Breast epithelium (tissue), 4 donors: ENCODE measurements around the gene NR1H2. TPM values are rescaled to one million over a fixed set of nuclear protein-coding genes. Genes with fewer than 3 reads are reported as not detected.

Experiments used
- DNase-seq, 2 donors: peaks; one replicate each; pipeline ENCODE4 v3.0.0-alpha.2; 2019; ENCODE audit warnings: low spot score in 2 of 2
- H3K27ac ChIP-seq, 2 donors: fragments of 200-600 bp; sonication (generic) in 1 of 2; one replicate each; pipeline ENCODE4 v1.5.1; 2016 to 2019; ENCODE audit warnings: mild to moderate bottlenecking in 1 of 2
- H3K27me3 ChIP-seq, 2 donors: fragments of 200-600 bp; sonication (generic) in 1 of 2; one replicate each; pipeline versions ENCODE4 v1.5.1 to v1.6.0; 2017 to 2019; ENCODE audit warnings: control low read depth in 1 of 2, mild to moderate bottlenecking in 1 of 2
- H3K36me3 ChIP-seq: fragments of 200-600 bp; one replicate; pipeline ENCODE4 v1.5.1; 2019
- H3K4me1 ChIP-seq, 2 donors: fragments of 200-600 bp; sonication (generic); one replicate each; pipeline ENCODE4 v1.5.1; 2016 to 2019; ENCODE audit warnings: control low read depth in 1 of 2
- H3K4me3 ChIP-seq, 3 donors: fragments of 200-600 bp; sonication (generic); 1 replicate in 2 of 3; 2 replicates in 1 of 3; pipeline ENCODE4 v1.5.1; 2016 to 2019; ENCODE audit warnings: mild to moderate bottlenecking in 3 of 3, moderate library complexity in 2 of 3
- H3K9me3 ChIP-seq, 2 donors: fragments of 200-600 bp; sonication (generic) in 1 of 2; one replicate each; pipeline ENCODE4 v1.5.1; 2016 to 2019; ENCODE audit warnings: control low read depth in 1 of 2
- CTCF ChIP-seq, 3 donors: fragments of 450-650 bp; IDR thresholded peaks; one replicate each; pipeline ENCODE4 v1.5.1; 2016 to 2017; ENCODE audit warnings: antibody characterized with exemption in 3 of 3, mild to moderate bottlenecking in 3 of 3, moderate library complexity in 3 of 3
- POLR2A ChIP-seq: fragments of 450-650 bp; IDR thresholded peaks from one replicate; pipeline ENCODE4 v1.6.1; 2016; ENCODE audit warnings: antibody characterized with exemption, mild to moderate bottlenecking, moderate library complexity
- POLR2AphosphoS5 ChIP-seq, 3 donors: sonication (generic); formaldehyde crosslinking; IDR thresholded peaks; one replicate each; pipeline ENCODE4 v1.6.1; 2017; ENCODE audit warnings: antibody characterized with exemption in 3 of 3
- intact Hi-C: fragments of 100-400 bp; cut with DNase I; formaldehyde crosslinking; loops from one replicate; pipeline ENCODE4 v1.15.1; 2023; ENCODE audit warnings: low total_unique reads
- total RNA-seq, 3 donors: library from RNA; depleted of rRNA; stranded (reverse); fragments of >200 nt; gene quantifications; one replicate each; pipeline ENCODE4 v1.1.0, GENCODE V29; 2016

Gene NR1H2
- total RNA-seq, 3 donors from 2014 or later: 71.0 to 105 (median 87.5) TPM

GRCh38 chr19:50423279-50424113 lies 47.2 kb downstream of the NR1H2 start:
- Histone ChIP-seq H3K9me3 (no peaks in the 10 kb centered on the region), H3K4me3 (no peak overlapping the region), H3K4me1 (no peaks in the 10 kb centered on the region), H3K36me3 (no peaks in the 10 kb centered on the region), H3K27me3 (peaks cover 4 to 24% of the 10 kb centered on the region in 2 donors), H3K27ac (no peak overlapping the region)
- TF ChIP-seq CTCF (IDR thresholded peaks at IDR 0.05): no peak
- TF ChIP-seq POLR2AphosphoS5 (IDR thresholded peaks at IDR 0.05): no peak
- TF ChIP-seq POLR2A: no peak
- no peak for DNase-seq
- intact Hi-C loops: no loop called here

GRCh38 chr19:50425581-50425980 lies 49.3 kb downstream of the NR1H2 start:
- H3K9me3 ChIP-seq: no peaks in the 10 kb centered on the region
- peaks cover 0 to 9% of the 10 kb centered on the region in 2 donors for H3K27me3 ChIP-seq
- H3K4me3 ChIP-seq: no peak overlapping the region
- intact Hi-C loops: no loop called here
- H3K36me3 ChIP-seq: no peaks in the 10 kb centered on the region
- no peak for TF ChIP-seq POLR2A
- no peak for TF ChIP-seq CTCF (IDR thresholded peaks at IDR 0.05)
- TF ChIP-seq POLR2AphosphoS5 (IDR thresholded peaks at IDR 0.05): no peak
- no peak overlapping the region for H3K27ac ChIP-seq
- H3K4me1 ChIP-seq: no peaks in the 10 kb centered on the region
- DNase-seq: no peak

- Histone ChIP-seq H3K4me1 (peaks cover 0 to 4% of the 10 kb centered on the region in 2 donors), H3K9me3 (no peaks in the 10 kb centered on the region), H3K27ac (peak overlapping the region; percentile 57 to 58), H3K27me3 (peaks cover 0 to 4% of the 10 kb centered on the region in 2 donors), H3K4me3 (peak overlapping the region; percentile 10 to 58 (median 39)), H3K36me3 (no peaks in the 10 kb centered on the region)
- no peak for DNase-seq
- intact Hi-C loops: no loop called here
- TF ChIP-seq POLR2AphosphoS5 (IDR thresholded peaks at IDR 0.05): no peak
Observed at GRCh38 chr19:50427318-50427925, 51.2 kb downstream of the NR1H2 start.

- no peaks in the 10 kb centered on the region for H3K9me3 ChIP-seq
- peak overlapping the region; percentile 57 to 58 for H3K27ac ChIP-seq
- H3K4me3 ChIP-seq: peak overlapping the region; percentile 10 to 58 (median 39)
- peaks cover 0 to 4% of the 10 kb centered on the region in 2 donors for H3K4me1 ChIP-seq
- no peaks in the 10 kb centered on the region for H3K36me3 ChIP-seq
- intact Hi-C loops: loop anchor here (2.0 kb wide), 1 partner anchor 37 kb away; no protein-coding TSS in a partner anchor
- TF ChIP-seq POLR2A (no peak), CTCF (IDR thresholded peaks at IDR 0.05) (no peak), POLR2AphosphoS5 (IDR thresholded peaks at IDR 0.05) (peak in 1 of 3 donors; percentile 31)
- H3K27me3 ChIP-seq: peaks cover 0 to 4% of the 10 kb centered on the region in 2 donors
- DNase-seq: peak; percentile 88 to 89
Observed at GRCh38 chr19:50427997-50428425, 51.8 kb downstream of the NR1H2 start.

GRCh38 chr19:50428772-50429463 lies 52.7 kb downstream of the NR1H2 start:
- no peak overlapping the region for H3K4me3 ChIP-seq
- no peak for TF ChIP-seq POLR2A
- no peak for TF ChIP-seq POLR2AphosphoS5 (IDR thresholded peaks at IDR 0.05)
- TF ChIP-seq CTCF (IDR thresholded peaks at IDR 0.05): no peak
- H3K9me3 ChIP-seq: no peaks in the 10 kb centered on the region
- intact Hi-C loops: loop anchor here (2.0 kb wide), 1 partner anchor 36 kb away; no protein-coding TSS in a partner anchor
- no peaks in the 10 kb centered on the region for H3K36me3 ChIP-seq
- peaks cover 0 to 4% of the 10 kb centered on the region in 2 donors for H3K4me1 ChIP-seq
- peaks cover 0 to 4% of the 10 kb centered on the region in 2 donors for H3K27me3 ChIP-seq
- DNase-seq: no peak
- no peak overlapping the region for H3K27ac ChIP-seq
